Smooth muscle cell of the umbilical artery (primary cell): ENCODE results near the gene G2E3. TPM values are rescaled to one million over a fixed set of nuclear protein-coding genes. Genes with fewer than 3 reads are reported as not detected.

Experiments
- total RNA-seq: library from RNA; depleted of rRNA; stranded (reverse); fragments of >200 nt; gene quantifications from 2 replicates; pipeline ENCODE4 v1.2.3, GENCODE V29; 2014

Gene G2E3, protein sequence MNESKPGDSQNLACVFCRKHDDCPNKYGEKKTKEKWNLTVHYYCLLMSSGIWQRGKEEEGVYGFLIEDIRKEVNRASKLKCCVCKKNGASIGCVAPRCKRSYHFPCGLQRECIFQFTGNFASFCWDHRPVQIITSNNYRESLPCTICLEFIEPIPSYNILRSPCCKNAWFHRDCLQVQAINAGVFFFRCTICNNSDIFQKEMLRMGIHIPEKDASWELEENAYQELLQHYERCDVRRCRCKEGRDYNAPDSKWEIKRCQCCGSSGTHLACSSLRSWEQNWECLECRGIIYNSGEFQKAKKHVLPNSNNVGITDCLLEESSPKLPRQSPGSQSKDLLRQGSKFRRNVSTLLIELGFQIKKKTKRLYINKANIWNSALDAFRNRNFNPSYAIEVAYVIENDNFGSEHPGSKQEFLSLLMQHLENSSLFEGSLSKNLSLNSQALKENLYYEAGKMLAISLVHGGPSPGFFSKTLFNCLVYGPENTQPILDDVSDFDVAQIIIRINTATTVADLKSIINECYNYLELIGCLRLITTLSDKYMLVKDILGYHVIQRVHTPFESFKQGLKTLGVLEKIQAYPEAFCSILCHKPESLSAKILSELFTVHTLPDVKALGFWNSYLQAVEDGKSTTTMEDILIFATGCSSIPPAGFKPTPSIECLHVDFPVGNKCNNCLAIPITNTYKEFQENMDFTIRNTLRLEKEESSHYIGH
- 17.8 and 35.2 TPM in 2 replicates for total RNA-seq

DNA sequence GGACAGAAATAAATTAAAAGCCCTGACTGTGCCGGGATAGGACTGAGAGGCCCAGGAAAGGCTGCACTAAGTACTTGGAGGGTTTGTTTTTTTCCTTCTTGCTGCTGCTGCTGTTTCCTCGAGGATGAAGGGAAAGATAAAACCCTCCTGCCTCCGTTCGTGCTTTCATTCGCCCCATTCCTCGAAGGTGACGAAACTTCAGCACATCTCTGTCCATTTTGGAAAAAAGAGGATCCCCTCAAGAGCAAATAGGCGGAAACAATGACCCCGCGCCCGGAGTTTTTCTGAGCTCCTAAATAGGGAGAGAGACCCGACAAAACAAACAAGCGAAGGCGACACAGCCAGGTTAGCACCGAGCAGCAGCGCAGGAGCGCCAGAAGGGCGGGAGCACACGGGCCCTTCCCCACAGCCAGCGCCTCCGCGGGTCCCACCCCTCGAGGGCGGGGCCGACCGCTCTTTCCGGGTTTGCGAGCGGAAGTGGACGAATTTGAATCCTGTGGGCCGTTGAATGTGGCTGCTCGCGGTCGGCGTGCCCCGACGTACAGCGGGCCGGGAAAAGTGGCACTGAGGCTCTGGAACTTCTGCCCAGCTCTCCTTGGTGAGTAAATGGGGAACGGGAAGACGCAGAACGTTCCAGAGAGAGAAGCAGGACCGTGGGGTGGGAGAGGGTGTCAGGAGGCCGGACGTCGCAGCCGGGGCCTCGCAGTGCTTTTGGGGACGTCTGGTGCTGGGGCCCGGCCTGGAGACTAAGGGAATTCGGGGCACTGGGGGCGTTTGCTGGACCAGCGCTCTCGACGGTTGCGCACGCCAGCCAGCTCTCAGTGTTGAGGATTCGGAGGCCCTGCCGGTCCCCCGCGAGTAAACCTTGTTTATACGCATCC is at the start of gene G2E3:
Gene G2E3, plus strand, starts transcription at position 484 of the 881 bp plus-strand sequence. CDS start 21,922 bp downstream, outside the sequence.

DNA sequence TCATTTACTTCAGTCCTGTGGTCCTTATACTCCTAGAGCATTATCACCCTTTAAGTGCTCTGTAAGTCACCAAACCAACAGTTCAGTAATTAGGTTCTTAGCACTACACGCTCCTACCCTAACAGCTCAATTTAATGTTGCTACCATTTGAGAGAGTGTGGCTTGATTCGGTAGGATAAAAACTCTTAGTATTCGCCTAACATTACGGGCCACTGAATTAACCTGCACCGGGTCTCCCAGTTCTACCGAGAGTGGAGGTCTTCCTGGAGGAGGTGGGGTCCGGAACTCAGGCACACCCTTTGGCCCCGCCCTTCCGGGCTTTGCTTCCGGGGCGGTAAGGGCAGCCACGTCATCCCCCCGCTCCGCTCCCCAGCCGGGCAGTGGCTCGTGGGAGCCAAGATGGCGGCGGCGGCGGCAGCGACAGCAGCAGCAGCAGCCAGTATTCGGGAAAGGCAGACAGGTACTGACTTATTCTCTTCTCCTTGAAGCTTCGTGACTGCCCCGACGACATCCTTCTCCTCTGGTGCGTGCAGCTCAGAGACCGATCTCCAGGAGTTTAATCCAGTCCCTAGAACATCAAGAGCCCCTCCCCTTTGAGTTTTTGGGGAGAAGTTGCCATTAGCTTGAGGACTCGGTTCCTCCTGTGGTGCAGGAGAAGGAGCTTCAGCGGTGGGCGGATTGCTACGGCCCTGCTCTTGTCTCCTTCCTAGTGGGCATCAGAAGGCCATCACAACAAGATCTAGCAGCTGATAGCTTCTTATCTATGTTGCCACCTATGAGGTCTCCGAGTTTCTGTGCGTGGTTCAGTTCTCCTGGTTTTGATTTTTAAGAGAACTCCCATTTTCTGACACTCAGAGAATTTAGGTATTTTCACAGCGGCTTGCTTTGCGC is 63.2 kb downstream of the G2E3 start, which contains the start of gene SCFD1:
Gene SCFD1, plus strand, starts transcription at position 380 of the 891 bp plus-strand sequence. Its CDS starts 20 bp downstream, at position 400.

Other genes starting within 250 kb of the G2E3 start
- 147 and 154 TPM in 2 replicates for gene SCFD1, start 63.2 kb downstream of the G2E3 start, total RNA-seq